HFFc6 (cell line): ENCODE measurements around the gene BUB1. TPM values are rescaled to one million over a fixed set of nuclear protein-coding genes. Genes with fewer than 3 reads are reported as not detected.

Source experiments
- DNase-seq: peaks from one replicate; pipeline ENCODE4 v3.0.0-alpha.2; 2018
- H3K27ac Mint-ChIP-seq: 2 replicates; pipeline ENCODE4 v1.8.0; 2020; ENCODE audit warnings: mild to moderate bottlenecking, mixed read lengths
- H3K27me3 Mint-ChIP-seq: 2 replicates; pipeline ENCODE4 v1.8.0; 2021; ENCODE audit warnings: mild to moderate bottlenecking, moderate library complexity, mixed read lengths; ENCODE audit not compliant: insufficient read depth
- H3K36me3 Mint-ChIP-seq: 2 replicates; pipeline ENCODE4 v1.8.0; 2021; ENCODE audit warnings: low read depth, mixed read lengths
- H3K4me1 Mint-ChIP-seq: 2 replicates; pipeline ENCODE4 v1.8.0; 2020; ENCODE audit warnings: low read depth, mixed read lengths
- H3K4me3 Mint-ChIP-seq: 2 replicates; pipeline ENCODE4 v1.8.0; 2020; ENCODE audit warnings: mild to moderate bottlenecking, moderate library complexity, mixed read lengths
- H3K9me3 Mint-ChIP-seq: 2 replicates; pipeline ENCODE4 v1.8.0; 2020; ENCODE audit warnings: mild to moderate bottlenecking, mixed read lengths
- CTCF ChIP-seq: fragments of 200-600 bp; sonication (generic); IDR thresholded peaks from 2 replicates; pipeline ENCODE4 v1.5.0; 2021; ENCODE audit warnings: antibody characterized with exemption, mild to moderate bottlenecking
- total RNA-seq, 6 experiments: library from RNA; stranded (reverse); fragmentation: NEBNext Ultra II Directional; extraction: Animal tissue kit (Norgen Biotek cat#: 25700); gene quantifications; 2 replicates in 1 of 6; 3 replicates in 5 of 6; pipeline ENCODE4 v1.2.3, GENCODE V29; 2021

Gene BUB1
- total RNA-seq, 6 experiments from 2014 or later = 16.6 to 52.3 (median 47.6) TPM

- no peaks in the 10 kb centered on the region for H3K36me3 Mint-ChIP-seq
- DNase-seq = no peak
- H3K27ac Mint-ChIP-seq = no peak overlapping the region
- H3K27me3 Mint-ChIP-seq = peaks cover 39% of the 10 kb centered on the region
- TF ChIP-seq CTCF = no peak
- no peaks in the 10 kb centered on the region for H3K4me1 Mint-ChIP-seq
- H3K4me3 Mint-ChIP-seq = no peak overlapping the region
- no peaks in the 10 kb centered on the region for H3K9me3 Mint-ChIP-seq
Observed at GRCh38 chr2:110720547-110720946, 42.7 kb upstream of the BUB1 start.

DNA sequence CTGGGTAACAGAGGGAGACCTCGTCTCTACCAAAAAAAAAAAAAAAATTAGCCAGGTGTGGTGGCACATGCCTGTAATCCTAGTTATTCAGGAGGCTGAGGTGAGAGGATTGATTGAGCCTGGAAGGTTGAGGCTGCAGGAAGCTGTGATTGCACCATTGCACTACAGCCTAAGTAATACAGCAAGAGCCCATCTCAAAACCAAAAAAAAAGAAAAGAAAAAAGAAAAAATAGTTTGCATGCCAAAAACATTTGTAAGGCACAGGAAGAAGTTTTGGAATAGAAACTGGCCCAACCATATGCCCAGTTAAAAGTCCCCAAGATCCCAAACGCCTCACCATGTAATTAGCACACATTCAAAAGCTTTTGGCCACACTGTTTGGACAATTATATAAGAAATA lies 41.1 kb upstream of the BUB1 start:
- no peak for DNase-seq
- no peak overlapping the region for H3K4me3 Mint-ChIP-seq
- H3K9me3 Mint-ChIP-seq = no peaks in the 10 kb centered on the region
- H3K27me3 Mint-ChIP-seq = peaks cover 39% of the 10 kb centered on the region
- TF ChIP-seq CTCF = no peak
- H3K4me1 Mint-ChIP-seq = no peaks in the 10 kb centered on the region
- no peak overlapping the region for H3K27ac Mint-ChIP-seq
- no peaks in the 10 kb centered on the region for H3K36me3 Mint-ChIP-seq

DNA sequence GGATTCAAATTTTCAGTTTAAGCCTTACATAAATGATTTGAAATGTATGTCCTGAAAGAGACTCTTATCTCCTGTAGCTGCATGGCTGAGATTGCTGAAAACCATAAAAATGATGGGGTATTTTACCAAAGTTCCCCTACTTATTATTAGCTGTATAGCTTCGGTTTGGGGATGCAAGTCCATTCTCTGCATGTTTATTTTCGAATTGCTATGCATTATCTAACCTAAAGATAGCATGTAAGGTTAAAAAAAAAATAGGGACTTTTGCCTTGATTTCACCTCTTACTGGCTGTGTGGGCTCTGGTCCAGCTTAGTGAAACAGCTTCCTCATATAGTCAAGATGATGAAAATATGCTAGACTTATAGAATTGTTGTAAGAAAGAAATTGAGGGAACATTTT lies 40.5 kb upstream of the BUB1 start:
- Mint-ChIP-seq H3K4me3 (no peak overlapping the region), H3K27me3 (peaks cover 35% of the 10 kb centered on the region), H3K9me3 (no peaks in the 10 kb centered on the region), H3K36me3 (no peaks in the 10 kb centered on the region), H3K27ac (no peak overlapping the region), H3K4me1 (no peaks in the 10 kb centered on the region)
- no peak for TF ChIP-seq CTCF
- DNase-seq = no peak

DNA sequence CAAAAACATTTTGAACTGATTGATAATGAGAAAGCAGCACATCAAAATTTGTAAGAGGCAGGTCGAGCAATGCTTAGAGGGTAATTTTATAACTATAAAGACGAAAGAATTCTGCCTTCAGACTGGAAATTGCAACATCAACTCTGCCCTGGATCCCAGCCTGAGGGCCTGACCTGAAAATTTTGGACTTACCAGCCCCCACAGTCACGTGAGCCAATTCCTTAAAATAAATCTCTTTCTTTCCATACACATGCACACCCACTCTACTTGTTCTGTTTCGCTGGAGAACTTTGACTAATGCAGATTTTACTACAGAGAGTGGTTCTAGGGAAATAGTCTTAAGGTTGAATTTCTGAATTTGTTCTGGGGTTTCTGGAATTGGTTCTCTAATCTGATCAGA lies 39.9 kb upstream of the BUB1 start:
- Mint-ChIP-seq H3K27ac (no peak overlapping the region), H3K9me3 (no peaks in the 10 kb centered on the region), H3K4me1 (no peaks in the 10 kb centered on the region), H3K27me3 (peaks cover 36% of the 10 kb centered on the region), H3K36me3 (no peaks in the 10 kb centered on the region), H3K4me3 (no peak overlapping the region)
- TF ChIP-seq CTCF = no peak
- no peak for DNase-seq

DNA sequence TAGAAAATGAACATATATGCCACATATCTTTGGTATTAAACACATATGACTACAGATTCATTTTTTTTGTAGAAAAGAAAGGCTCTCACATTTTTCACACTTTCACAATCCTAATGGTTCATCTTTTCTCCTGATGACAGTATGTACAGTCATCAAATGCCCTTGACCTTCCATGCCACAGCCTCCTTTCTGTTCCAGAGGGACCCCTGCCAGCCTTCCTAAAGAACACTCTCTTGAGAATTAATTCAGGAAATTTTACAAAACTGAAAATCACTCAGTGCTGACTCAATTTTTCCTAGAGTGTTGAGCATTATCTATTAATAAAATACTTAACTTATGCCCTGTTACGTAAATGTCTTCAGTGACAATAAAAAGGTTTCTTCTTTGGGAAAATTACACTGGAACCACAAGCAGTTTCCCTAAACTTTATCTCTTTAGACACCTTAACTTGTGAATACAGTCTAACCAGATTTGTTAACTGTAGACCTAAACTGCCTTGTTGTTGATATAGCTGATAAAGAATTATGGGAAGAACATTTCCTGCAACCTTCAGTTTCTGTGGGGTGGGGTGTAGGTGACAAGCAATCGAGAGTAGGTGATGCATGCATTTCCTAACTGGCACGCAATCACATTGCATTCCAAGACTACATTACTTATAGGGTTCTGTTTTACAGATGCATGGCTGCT lies 39.2 kb upstream of the BUB1 start:
- Mint-ChIP-seq H3K4me3 (no peak overlapping the region), H3K9me3 (no peaks in the 10 kb centered on the region), H3K27me3 (peaks cover 40% of the 10 kb centered on the region), H3K36me3 (no peaks in the 10 kb centered on the region), H3K4me1 (no peaks in the 10 kb centered on the region), H3K27ac (no peak overlapping the region)
- TF ChIP-seq CTCF = no peak
- no peak for DNase-seq
